K562 (cell line): Measurements from ENCODE around the gene TERC.

ENCODE experiments used
- CHD1 ChIP-seq: fragments of 200-600 bp; sonication (generic); IDR thresholded peaks from one replicate; pipeline ENCODE4 v1.6.1; 2012; ENCODE audit warnings: mild to moderate bottlenecking, moderate library complexity, low read length, inconsistent platforms
- CTCF ChIP-seq, 3 experiments: IDR thresholded peaks in 2 of 3; conservative IDR thresholded peaks in 1 of 3; 2 replicates each; pipeline ENCODE4 v1.5.1; 2011 to 2012; ENCODE audit warnings: low read length in 3 of 3, mild to moderate bottlenecking in 3 of 3, control low read depth in 2 of 3, improper control_type of control experiment in 1 of 3, inconsistent platforms in 1 of 3, low read depth in 1 of 3, mixed read lengths in 1 of 3, moderate library complexity in 1 of 3; ENCODE audit not compliant: insufficient read depth in 2 of 3
- MECOM ChIP-seq: fragments of 250-450 bp; sonication (Bioruptor Pico); IDR thresholded peaks from 2 replicates; pipeline ENCODE4 v1.8.0; 2022; ENCODE audit warnings: inconsistent platforms
- NCOA1 ChIP-seq: fragments of 450-650 bp; IDR thresholded peaks from 2 replicates; pipeline ENCODE4 v1.6.1; 2016; ENCODE audit warnings: low read depth
- NFE2L1 ChIP-seq: fragments of 450-650 bp; IDR thresholded peaks from 2 replicates; pipeline ENCODE4 v1.6.1; 2016; ENCODE audit warnings: missing genetic modification characterization, low read depth, mild to moderate bottlenecking, missing compliant biosample characterization, moderate library complexity, borderline replicate concordance
- SNRNP70 ChIP-seq: fragments of 200-400 bp; formaldehyde crosslinking; optimal IDR thresholded peaks from 2 replicates; pipeline ENCODE3; 2017; ENCODE audit warnings: low read depth, low read length
- ZNF644 ChIP-seq: fragments of 200-800 bp; sonication (Bioruptor generic); IDR thresholded peaks from 2 replicates; pipeline ENCODE4 v1.6.1; 2016; ENCODE audit warnings: low read depth, missing genetic modification characterization, missing compliant biosample characterization
- TF ChIP-seq, protein P1 (sequence below): sonication (generic); formaldehyde crosslinking; IDR thresholded peaks from 2 replicates; pipeline ENCODE4 v1.5.0; 2020; ENCODE audit warnings: missing genetic modification reagents

- TF ChIP-seq ZNF644 (no peak), CTCF (IDR thresholded peaks at IDR 0.05 in 2 of 3, conservative IDR thresholded peaks at IDR 0.05 in 1 of 3; ENCODE audit: insufficient read depth in 2 of 3, low read depth in 1 of 3, low read length in 3 of 3) (no peak), NFE2L1 (tag) (no peak), MECOM (CRISPR knock-in tag) (no peak), CHD1 (no peak), SNRNP70 (no peak), NCOA1 (no peak)
- TF ChIP-seq, protein P1, sequence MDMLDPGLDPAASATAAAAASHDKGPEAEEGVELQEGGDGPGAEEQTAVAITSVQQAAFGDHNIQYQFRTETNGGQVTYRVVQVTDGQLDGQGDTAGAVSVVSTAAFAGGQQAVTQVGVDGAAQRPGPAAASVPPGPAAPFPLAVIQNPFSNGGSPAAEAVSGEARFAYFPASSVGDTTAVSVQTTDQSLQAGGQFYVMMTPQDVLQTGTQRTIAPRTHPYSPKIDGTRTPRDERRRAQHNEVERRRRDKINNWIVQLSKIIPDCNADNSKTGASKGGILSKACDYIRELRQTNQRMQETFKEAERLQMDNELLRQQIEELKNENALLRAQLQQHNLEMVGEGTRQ, result no peak
Measured at GRCh38 chr3:169754711-169755110, 10.1 kb downstream of the TERC start.
